Body of pancreas (tissue), 4 donors: ENCODE results near the gene PEF1. TPM values are rescaled to one million over a fixed set of nuclear protein-coding genes. Genes with fewer than 3 reads are reported as not detected.

Experiments used
- ATAC-seq: fragments of 150-250 bp; one replicate; pipeline ENCODE4 v1.9.1; 2016
- DNase-seq, 4 donors: peaks; one replicate each; pipeline ENCODE4 v3.0.0-alpha.2; 2019
- H3K27ac ChIP-seq, 4 donors: fragments of 200-600 bp; sonication (generic); 1 replicate in 3 of 4; 2 replicates in 1 of 4; pipeline versions ENCODE4 v1.5.1 to v1.6.1; 2016 to 2019; ENCODE audit warnings: mild to moderate bottlenecking in 1 of 4, mixed read lengths in 1 of 4, moderate library complexity in 1 of 4
- H3K27me3 ChIP-seq, 2 donors: fragments of 200-600 bp; sonication (generic); one replicate each; pipeline ENCODE4 v1.6.0; 2016; ENCODE audit warnings: mild to moderate bottlenecking in 1 of 2
- H3K36me3 ChIP-seq, 2 donors: fragments of 200-600 bp; sonication (generic); replicated peaks in 1 of 2; 2 replicates each; pipeline ENCODE4 v1.5.1; 2016; ENCODE audit warnings: low read depth in 2 of 2; ENCODE audit not compliant: insufficient read depth in 1 of 2
- H3K4me1 ChIP-seq: fragments of 200-600 bp; sonication (generic); one replicate; pipeline ENCODE4 v1.6.0; 2016
- H3K4me3 ChIP-seq, 2 donors: fragments of 200-600 bp; sonication (generic); 1 replicate in 1 of 2; 2 replicates in 1 of 2; pipeline ENCODE4 v1.5.1; 2016 to 2019
- H3K9me3 ChIP-seq, 3 donors: fragments of 200-600 bp; sonication (generic); 1 replicate in 2 of 3; 2 replicates in 1 of 3; pipeline ENCODE4 v1.5.1; 2016
- CTCF ChIP-seq, 7 experiments: fragments of 450-650 bp in 4 of 7; fragments of 200-600 bp in 3 of 7; sonication (generic) in 3 of 7; IDR thresholded peaks; one replicate each; pipeline ENCODE4 v1.5.1; 2016 to 2019; ENCODE audit warnings: antibody characterized with exemption in 7 of 7
- POLR2A ChIP-seq, 3 donors: fragments of 450-650 bp; IDR thresholded peaks; one replicate each; pipeline ENCODE4 v1.6.1; 2016; ENCODE audit warnings: antibody characterized with exemption in 3 of 3, mild to moderate bottlenecking in 2 of 3
- WGBS, 2 donors: methylation state at CpG; one replicate each; pipeline ENCODE4 v1.1.5; 2017; 5-methylcytosine and 5-hydroxymethylcytosine counted together
- intact Hi-C: fragments of 100-400 bp; cut with DNase I; formaldehyde crosslinking; loops from one replicate; pipeline ENCODE4 v1.15.1; 2023
- total RNA-seq, 2 donors: library from RNA; depleted of rRNA; stranded (reverse); fragments of >200 nt; gene quantifications; one replicate each; pipeline ENCODE4 v1.1.0, GENCODE V29; 2016

PEF1 gene
- total RNA-seq, 2 donors from 2014 or later = 23.6 to 24.1 TPM

DNA sequence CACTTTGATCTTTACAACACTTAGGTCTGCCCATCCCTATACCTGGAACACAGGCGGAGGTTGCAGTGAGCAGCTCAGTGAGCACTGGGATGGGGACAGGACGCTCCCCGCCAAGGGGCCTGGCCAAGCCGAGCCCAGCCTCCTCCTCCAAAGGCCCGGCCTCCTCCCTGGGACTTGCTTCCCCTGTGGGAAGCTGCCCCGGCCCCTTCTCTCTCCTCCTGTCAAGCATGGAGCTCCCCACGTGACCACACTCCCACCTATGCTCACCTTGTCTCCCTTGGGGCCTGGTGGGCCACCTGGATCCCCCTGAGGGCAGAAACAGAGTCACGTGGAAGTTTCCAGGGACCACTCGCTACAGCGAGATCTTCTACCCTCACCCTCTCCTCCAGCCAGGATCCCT, 46.2 kb upstream of the PEF1 start:
- H3K36me3 ChIP-seq = no peaks in the 10 kb centered on the region
- peaks cover 6% of the 10 kb centered on the region for H3K4me1 ChIP-seq
- TF ChIP-seq CTCF (IDR thresholded peaks at IDR 0.05) (no peak), POLR2A (IDR thresholded peaks at IDR 0.05) (no peak)
- intact Hi-C loops = no loop called here
- no peak for ATAC-seq
- no peak overlapping the region for H3K27ac ChIP-seq
- no peaks in the 10 kb centered on the region for H3K27me3 ChIP-seq
- no peak for DNase-seq
- H3K4me3 ChIP-seq = no peak overlapping the region
- H3K9me3 ChIP-seq = no peaks in the 10 kb centered on the region
- 78 to 80% methylated on average over 4 to 10 of the region's 10 CpGs for WGBS, 2 donors

- Histone ChIP-seq H3K36me3 (no peaks in the 10 kb centered on the region), H3K9me3 (no peaks in the 10 kb centered on the region), H3K27ac (no peak overlapping the region), H3K4me3 (no peak overlapping the region), H3K4me1 (no peaks in the 10 kb centered on the region), H3K27me3 (no peaks in the 10 kb centered on the region)
- ATAC-seq (no peak), DNase-seq (no peak)
- intact Hi-C loops = no loop called here
- 81 to 87% methylated on average over 5 to 6 of the region's 6 CpGs for WGBS, 2 donors
- TF ChIP-seq CTCF (IDR thresholded peaks at IDR 0.05) = no peak
- no peak for TF ChIP-seq POLR2A (IDR thresholded peaks at IDR 0.05)
These were observed 45.2 kb upstream of the PEF1 start for GRCh38 chr1:31689854-31690253.

GRCh38 chr1:31689379-31689778, 44.7 kb upstream of the PEF1 start:
- Histone ChIP-seq H3K4me3 (no peak overlapping the region), H3K36me3 (no peaks in the 10 kb centered on the region)

DNA sequence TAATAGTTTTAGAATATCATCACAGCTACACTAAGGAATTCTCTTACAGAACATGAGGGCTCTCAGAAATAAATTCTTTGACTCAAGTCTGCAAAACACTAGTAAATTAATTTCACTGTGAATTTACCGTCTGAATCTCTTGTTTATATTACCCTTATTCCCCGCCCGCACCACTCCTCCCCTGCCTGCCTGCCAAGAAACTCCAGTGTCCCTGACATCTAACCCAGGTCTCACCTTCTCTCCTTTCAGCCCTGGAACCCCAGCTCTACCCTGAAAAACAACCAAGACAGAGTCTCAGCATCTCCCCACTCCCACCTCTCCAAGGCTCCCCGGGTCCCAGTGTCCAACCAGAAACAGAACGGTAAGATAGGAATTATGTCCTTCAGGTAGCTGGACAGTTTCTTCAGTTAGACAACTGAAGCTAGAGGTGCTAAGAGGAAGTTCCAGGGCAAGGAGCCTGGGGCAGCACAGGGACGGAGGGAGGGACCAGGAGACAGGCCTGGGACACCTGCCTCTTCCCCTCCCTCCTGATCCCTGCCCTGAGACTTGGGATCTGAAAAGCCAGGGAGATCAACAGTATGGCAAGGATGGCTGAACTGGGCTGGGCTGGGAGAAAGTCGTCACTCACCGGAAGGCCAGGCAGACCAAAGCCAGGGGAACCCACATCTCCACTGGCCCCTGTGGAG, 43.7 kb upstream of the PEF1 start:
- Histone ChIP-seq H3K9me3 (no peaks in the 10 kb centered on the region), H3K4me1 (no peaks in the 10 kb centered on the region), H3K27me3 (no peaks in the 10 kb centered on the region), H3K36me3 (no peaks in the 10 kb centered on the region), H3K4me3 (no peak overlapping the region), H3K27ac (no peak overlapping the region)
- ATAC-seq = no peak
- intact Hi-C loops = no loop called here
- TF ChIP-seq CTCF (IDR thresholded peaks at IDR 0.05) (no peak), POLR2A (IDR thresholded peaks at IDR 0.05) (no peak)
- WGBS, 2 donors = 47 to 50% methylated on average over 7 to 8 of the region's 8 CpGs
- DNase-seq = no peak

More at GRCh38 chr1:31689379-31689778, 44.7 kb upstream of the PEF1 start:
- 66% methylated on average over 2 of the region's 2 CpGs; no CpG with 5 or more reads in 1 of the 2 donors for WGBS, 2 donors
- DNase-seq = no peak
- Histone ChIP-seq H3K27ac (no peak overlapping the region), H3K27me3 (no peaks in the 10 kb centered on the region), H3K9me3 (no peaks in the 10 kb centered on the region), H3K4me1 (no peaks in the 10 kb centered on the region)
- TF ChIP-seq CTCF (IDR thresholded peaks at IDR 0.05) (no peak), POLR2A (IDR thresholded peaks at IDR 0.05) (no peak)
- intact Hi-C loops = no loop called here
- no peak for ATAC-seq

DNA sequence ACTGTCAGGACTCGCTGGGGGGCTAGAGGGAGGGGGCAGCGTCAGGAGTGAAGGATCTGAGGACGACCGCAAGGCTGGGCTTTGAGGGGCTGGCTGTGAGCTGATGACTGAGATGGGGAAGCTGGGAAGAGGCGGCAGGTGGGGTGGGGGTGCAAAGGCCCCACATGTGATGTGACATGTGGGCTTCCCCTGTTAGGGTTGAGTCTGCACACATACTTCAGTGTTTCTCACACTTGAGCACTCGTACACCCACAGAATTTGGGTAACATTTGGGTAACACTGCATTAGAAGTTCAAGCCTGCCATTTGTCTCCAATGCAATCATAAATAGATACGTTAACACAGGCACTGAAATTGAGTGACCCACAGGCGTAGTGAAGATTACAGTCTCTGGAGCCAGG, 42.9 kb upstream of the PEF1 start:
- Histone ChIP-seq H3K9me3 (no peaks in the 10 kb centered on the region), H3K4me1 (no peaks in the 10 kb centered on the region), H3K4me3 (no peak overlapping the region), H3K27me3 (no peaks in the 10 kb centered on the region), H3K27ac (no peak overlapping the region), H3K36me3 (no peaks in the 10 kb centered on the region)
- TF ChIP-seq POLR2A (IDR thresholded peaks at IDR 0.05) = no peak
- TF ChIP-seq CTCF (IDR thresholded peaks at IDR 0.05) = no peak
- DNase-seq = no peak
- ATAC-seq = no peak
- intact Hi-C loops = no loop called here
- WGBS, 2 donors = 69 to 84% methylated on average over 8 of the region's 8 CpGs
